IMR-90 (cell line): ENCODE measurements around the gene PARVG. TPM values are rescaled to one million over a fixed set of nuclear protein-coding genes. Genes with fewer than 3 reads are reported as not detected.
A peak's percentile ranks its signal among the peaks of the same experiment; 100 is the strongest.

Source experiments
- ATAC-seq: fragments of 200-7000 bp; cut with Tn5 transposase; 2 replicates; pipeline ENCODE4 v1.9.1; 2020; ENCODE audit warnings: low read depth, mild to moderate bottlenecking, moderate library complexity
- BruUV-seq: library from RNA; stranded (reverse); fragments of 400-500 nt; replicated peaks from 2 replicates; lab custom pipeline; 2021; lab: Mats Ljungman, UMichigan
- CTCF ChIA-PET: fragments of 300-600 bp; formaldehyde crosslinking; extraction: SDS; loops from one replicate; lab custom pipeline; 2021; ENCODE audit warnings: antibody characterized with exemption; lab: Yijun Ruan, JAX
- POLR2A ChIA-PET: fragments of 300-600 bp; sonication (Branson Sonifier 250); formaldehyde crosslinking; loops from one replicate; lab custom pipeline; 2022; ENCODE audit warnings: antibody characterized with exemption; ENCODE audit not compliant: unreplicated experiment; lab: Charles Lee
- DNase-seq: peaks from one replicate; pipeline ENCODE4 v3.0.0; 2013
- H2AFZ ChIP-seq: replicated peaks from 2 replicates; pipeline ENCODE3; 2013; ENCODE audit warnings: low read length, mild to moderate bottlenecking; ENCODE audit not compliant: poor library complexity
- H2AK5ac ChIP-seq: 2 replicates; pipeline ENCODE4 v1.6.1; 2013; ENCODE audit warnings: low read depth, low read length, inconsistent platforms
- H2AK9ac ChIP-seq: replicated peaks from 2 replicates; pipeline ENCODE3; 2013; ENCODE audit warnings: mild to moderate bottlenecking, low read depth, low read length, moderate library complexity; ENCODE audit not compliant: poor library complexity
- H2BK120ac ChIP-seq: 2 replicates; pipeline ENCODE4 v1.6.1; 2013; ENCODE audit warnings: low read depth, low read length, inconsistent platforms
- H2BK15ac ChIP-seq: 3 replicates; pipeline ENCODE4 v1.6.1; 2013; ENCODE audit warnings: low read depth, low read length, inconsistent platforms
- H2BK20ac ChIP-seq: 2 replicates; pipeline ENCODE4 v1.6.1; 2013; ENCODE audit warnings: low read depth, mild to moderate bottlenecking, inconsistent platforms, low read length, moderate library complexity
- H2BK5ac ChIP-seq: 2 replicates; pipeline ENCODE4 v1.6.1; 2013; ENCODE audit warnings: mild to moderate bottlenecking, low read depth, low read length, inconsistent platforms; ENCODE audit not compliant: poor library complexity, severe bottlenecking
- H3K14ac ChIP-seq: replicated peaks from 2 replicates; pipeline ENCODE4 v1.6.1; 2013; ENCODE audit warnings: low read depth, low read length, inconsistent platforms
- H3K18ac ChIP-seq: 2 replicates; pipeline ENCODE4 v1.6.1; 2013; ENCODE audit warnings: low read depth, low read length, control low read depth
- H3K23ac ChIP-seq: 2 replicates; pipeline ENCODE4 v1.6.1; 2013; ENCODE audit warnings: low read depth, low read length, inconsistent platforms
- H3K27ac ChIP-seq: 2 replicates; pipeline ENCODE4 v1.5.1; 2013; ENCODE audit warnings: mild to moderate bottlenecking, control low read depth, low read length; ENCODE audit not compliant: insufficient read depth
- H3K27me3 ChIP-seq: 2 replicates; pipeline ENCODE4 v1.6.1; 2013; ENCODE audit warnings: low read length; ENCODE audit not compliant: control insufficient read depth, insufficient read depth
- H3K36me3 ChIP-seq: 2 replicates; pipeline ENCODE4 v1.6.1; 2013; ENCODE audit warnings: low read length, mixed read lengths; ENCODE audit not compliant: control insufficient read depth, insufficient read depth
- H3K4ac ChIP-seq: 2 replicates; pipeline ENCODE4 v1.6.1; 2013; ENCODE audit warnings: low read depth, low read length, inconsistent platforms
- H3K4me1 ChIP-seq: 2 replicates; pipeline ENCODE4 v1.6.1; 2013; ENCODE audit warnings: low read length, mixed read lengths; ENCODE audit not compliant: control insufficient read depth, insufficient read depth
- H3K4me2 ChIP-seq: 2 replicates; pipeline ENCODE4 v1.6.1; 2013; ENCODE audit warnings: low read depth, mild to moderate bottlenecking, control low read depth, low read length, moderate library complexity
- H3K4me3 ChIP-seq: 2 replicates; pipeline ENCODE4 v1.5.1; 2013; ENCODE audit warnings: low read depth, mild to moderate bottlenecking, control low read depth, low read length, moderate library complexity; ENCODE audit not compliant: insufficient read depth
- H3K56ac ChIP-seq: 2 replicates; pipeline ENCODE4 v1.6.1; 2013; ENCODE audit warnings: low read length, inconsistent platforms; ENCODE audit not compliant: insufficient read depth; ENCODE audit errors: extremely low read depth
- H3K79me1 ChIP-seq, 2 experiments: 2 replicates each; pipeline ENCODE4 v1.6.1; 2013; ENCODE audit warnings: low read length in 2 of 2, inconsistent platforms in 1 of 2, low read depth in 1 of 2
- H3K9ac ChIP-seq: 2 replicates; pipeline ENCODE4 v1.6.1; 2013; ENCODE audit warnings: low read depth, low read length, control low read depth
- H3K9me1 ChIP-seq: 2 replicates; pipeline ENCODE4 v1.6.1; 2013; ENCODE audit warnings: low read length, inconsistent platforms; ENCODE audit not compliant: insufficient read depth
- H3K9me3 ChIP-seq: 2 replicates; pipeline ENCODE4 v1.6.1; 2013; ENCODE audit warnings: low read length; ENCODE audit not compliant: control insufficient read depth, insufficient read depth
- H4K20me1 ChIP-seq: 2 replicates; pipeline ENCODE4 v1.6.1; 2013; ENCODE audit warnings: low read length, inconsistent platforms; ENCODE audit not compliant: insufficient read depth
- H4K5ac ChIP-seq: 2 replicates; pipeline ENCODE4 v1.6.1; 2013; ENCODE audit warnings: mild to moderate bottlenecking, low read depth, low read length, control low read depth
- H4K8ac ChIP-seq, 2 experiments: 2 replicates each; pipeline ENCODE4 v1.6.1; 2013; ENCODE audit warnings: low read depth in 2 of 2, low read length in 2 of 2, control low read depth in 1 of 2, inconsistent platforms in 1 of 2
- H4K91ac ChIP-seq: 2 replicates; pipeline ENCODE4 v1.6.1; 2013; ENCODE audit warnings: low read depth, low read length, inconsistent platforms; ENCODE audit not compliant: insufficient read depth
- CEBPB ChIP-seq: IDR thresholded peaks from 2 replicates; pipeline ENCODE4 v1.6.1; 2012; ENCODE audit warnings: low read depth, low read length, improper control_type of control experiment
- CHD1 ChIP-seq: IDR thresholded peaks from 2 replicates; pipeline ENCODE4 v1.6.1; 2012; ENCODE audit warnings: low read depth, low read length, improper control_type of control experiment
- CTCF ChIP-seq: conservative IDR thresholded peaks from 2 replicates; pipeline ENCODE4 v1.5.1; 2012; ENCODE audit warnings: mild to moderate bottlenecking, low read depth, low read length, improper control_type of control experiment
- ELK1 ChIP-seq: fragments of 150-350 bp; IDR thresholded peaks from 2 replicates; pipeline ENCODE4 v1.6.1; 2016; ENCODE audit warnings: low read depth, mild to moderate bottlenecking, low read length, moderate library complexity, borderline replicate concordance
- FOS ChIP-seq: fragments of 150-350 bp; IDR thresholded peaks from 2 replicates; pipeline ENCODE4 v1.6.1; 2016; ENCODE audit warnings: low read depth, low read length
- MAFK ChIP-seq: IDR thresholded peaks from 2 replicates; pipeline ENCODE4 v1.6.1; 2012; ENCODE audit warnings: low read depth, low read length, improper control_type of control experiment
- MAZ ChIP-seq: IDR thresholded peaks from 2 replicates; pipeline ENCODE4 v1.6.1; 2012; ENCODE audit warnings: low read depth, mild to moderate bottlenecking, low read length, improper control_type of control experiment, moderate library complexity, borderline replicate concordance
- MXI1 ChIP-seq: IDR thresholded peaks from 2 replicates; pipeline ENCODE4 v1.6.1; 2012; ENCODE audit warnings: low read depth, mild to moderate bottlenecking, low read length, moderate library complexity, borderline replicate concordance
- NFE2L2 ChIP-seq: fragments of 150-350 bp; IDR thresholded peaks from 2 replicates; pipeline ENCODE4 v1.6.1; 2016; ENCODE audit warnings: low read depth, mild to moderate bottlenecking, low read length
- POLR2A ChIP-seq: IDR thresholded peaks from 2 replicates; pipeline ENCODE4 v1.6.1; 2012; ENCODE audit warnings: mild to moderate bottlenecking, low read depth, low read length
- RAD21 ChIP-seq: IDR thresholded peaks from 2 replicates; pipeline ENCODE4 v1.6.1; 2012; ENCODE audit warnings: low read length, improper control_type of control experiment
- RCOR1 ChIP-seq: IDR thresholded peaks from 2 replicates; pipeline ENCODE4 v1.6.1; 2012; ENCODE audit warnings: mild to moderate bottlenecking, low read length, improper control_type of control experiment; ENCODE audit not compliant: insufficient replicate concordance
- RFX5 ChIP-seq: IDR thresholded peaks from 2 replicates; pipeline ENCODE4 v1.8.0; 2012; ENCODE audit warnings: low read depth, mild to moderate bottlenecking, low read length, moderate library complexity
- SMC3 ChIP-seq: fragments of 150-350 bp; IDR thresholded peaks from 2 replicates; pipeline ENCODE4 v1.6.1; 2016; ENCODE audit warnings: low read depth, mild to moderate bottlenecking, antibody characterized with exemption, low read length, moderate library complexity
- USF2 ChIP-seq: fragments of 150-350 bp; IDR thresholded peaks from 2 replicates; pipeline ENCODE4 v1.6.1; 2017; ENCODE audit warnings: mild to moderate bottlenecking, antibody characterized with exemption, low read length, low read depth
- WGBS, 2 experiments: methylation state at CpG; one replicate each; pipeline versions ENCODE4 v1.1.5 to v1.1.7; 2013; ENCODE audit warnings: missing lambda C conversion rate in 2 of 2; ENCODE audit not compliant: insufficient read length in 1 of 2; ENCODE audit errors: extremely low coverage in 2 of 2; 5-methylcytosine and 5-hydroxymethylcytosine counted together
- dilution Hi-C: fragments of 300-500 bp; cut with HindIII; formaldehyde crosslinking; loops from one replicate; pipeline ENCODE4 v1.14.3; 2018; ENCODE audit warnings: low sequenced_read_pairs; ENCODE audit not compliant: unreplicated experiment
- in situ Hi-C: fragments of 300-500 bp; cut with MboI; formaldehyde crosslinking; loops from 3 replicates; pipeline ENCODE4 v1.14.3; 2019; ENCODE audit warnings: low sequenced_read_pairs, inconsistent platforms, mixed read lengths
- intact Hi-C: fragments of 100-400 bp; cut with micrococcal nuclease; formaldehyde crosslinking; loops from 2 replicates; pipeline ENCODE4 v1.10.0; 2022
- polyA plus RNA-seq, 3 experiments: library from polyadenylated mRNA; depleted of rRNA; stranded (reverse); fragments of >200 nt; gene quantifications; 2 replicates each; pipeline ENCODE4 v1.2.3, GENCODE V29; 2012; ENCODE audit warnings: low replicate concordance in 1 of 3
- total RNA-seq: library from RNA; depleted of rRNA; stranded (reverse); fragments of >200 nt; gene quantifications from 2 replicates; pipeline ENCODE4 v1.2.3, GENCODE V29; 2012

Gene PARVG
- total and polyA plus RNA-seq, 2 of the 4 experiments (the other 2 are of a cell fraction): not detected

GRCh38 chr22:44192098-44192815 lies 11.5 kb downstream of the PARVG start:
- H4K20me1 ChIP-seq: no peaks in the 10 kb centered on the region
- CTCF ChIA-PET: no interaction called here
- H3K79me1 ChIP-seq: no peaks in the 10 kb centered on the region
- no peaks in the 10 kb centered on the region for H3K36me3 ChIP-seq
- no peak overlapping the region for H3K4me3 ChIP-seq
- peaks cover 42% of the 10 kb centered on the region for H3K27me3 ChIP-seq
- no peak overlapping the region for H3K23ac ChIP-seq
- TF ChIP-seq MAFK (no peak), POLR2A (no peak), RFX5 (no peak), USF2 (no peak), MAZ (no peak), CHD1 (no peak), CEBPB (no peak), MXI1 (no peak), FOS (no peak), NFE2L2 (no peak), ELK1 (no peak), CTCF (no peak), RAD21 (no peak), SMC3 (no peak), RCOR1 (no peak)
- H3K56ac ChIP-seq: no peak overlapping the region
- intact Hi-C loops: no loop called here
- in situ Hi-C loops: no loop called here
- no peak overlapping the region for H2BK5ac ChIP-seq
- no peak overlapping the region for H3K27ac ChIP-seq
- H3K14ac ChIP-seq: no peak overlapping the region
- no peak overlapping the region for H4K91ac ChIP-seq
- H2BK120ac ChIP-seq: no peak overlapping the region
- H3K9ac ChIP-seq: no peak overlapping the region
- H2AK9ac ChIP-seq: no peak overlapping the region
- no peak overlapping the region for H2AFZ ChIP-seq
- H2BK15ac ChIP-seq: no peak overlapping the region
- WGBS, 2 experiments: 100% methylated on average over 1 of the region's 8 CpGs; no CpG with 5 or more reads in 1 of the 2 experiments
- dilution Hi-C loops: no loop called here
- H3K4me1 ChIP-seq: peaks cover 2% of the 10 kb centered on the region; the same call in 1 of the 2 replicates
- no peak overlapping the region for H3K18ac ChIP-seq
- no peak overlapping the region for H4K8ac ChIP-seq
- H3K4ac ChIP-seq: no peak overlapping the region
- H3K9me1 ChIP-seq: no peaks in the 10 kb centered on the region
- no peak overlapping the region for H3K4me2 ChIP-seq
- peak; percentile 46; the same call in 1 of the 2 replicates for ATAC-seq
- no peak for DNase-seq
- H4K5ac ChIP-seq: no peak overlapping the region
- BruUV-seq: no TSS peak
- no peaks in the 10 kb centered on the region for H3K9me3 ChIP-seq
- H2AK5ac ChIP-seq: no peak overlapping the region
- no peak overlapping the region for H2BK20ac ChIP-seq
- POLR2A ChIA-PET: no interaction called here
